Measurements from ENCODE around the gene CPNE5.

Gene CPNE5

DNA sequence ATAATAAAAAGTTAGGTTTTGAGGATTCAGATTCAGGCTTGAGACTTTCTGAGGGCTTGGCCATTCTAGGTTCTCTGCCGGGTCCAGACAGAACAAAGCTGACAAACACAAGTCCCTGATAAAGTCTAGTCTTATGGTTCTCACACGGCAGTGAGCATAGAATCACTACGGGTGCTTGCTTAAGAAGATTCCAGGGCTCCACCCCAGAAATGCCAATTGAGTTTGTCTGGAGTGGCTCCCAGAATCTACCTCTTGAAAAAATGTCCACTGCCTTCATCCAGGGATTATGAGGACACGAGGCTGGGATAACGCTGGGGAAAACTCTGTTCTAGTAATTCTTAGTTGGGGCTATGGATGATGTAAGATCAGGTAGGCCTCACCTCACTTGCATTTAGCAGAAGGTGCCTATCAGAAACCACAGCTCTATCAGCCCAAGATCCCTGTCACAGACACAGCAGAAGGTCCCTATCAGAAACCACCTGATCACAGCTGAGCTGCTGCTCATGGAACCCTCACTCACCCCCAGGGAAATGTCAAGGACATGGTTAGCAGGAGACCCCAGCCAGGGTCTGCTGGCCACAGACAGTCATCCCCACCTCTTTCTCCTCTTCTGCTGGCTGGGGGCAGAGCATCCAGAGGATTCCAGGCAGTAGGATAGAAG is 89.3 kb downstream of the CPNE5 start:
- TF ChIP-seq FOXM1 (IDR thresholded peaks at IDR 0.05; ENCODE audit: borderline replicate concordance, low read depth): no peak
- no peak for TF ChIP-seq ZBTB7A (IDR thresholded peaks at IDR 0.05; ENCODE audit: low read depth)
- TF ChIP-seq, protein P1, sequence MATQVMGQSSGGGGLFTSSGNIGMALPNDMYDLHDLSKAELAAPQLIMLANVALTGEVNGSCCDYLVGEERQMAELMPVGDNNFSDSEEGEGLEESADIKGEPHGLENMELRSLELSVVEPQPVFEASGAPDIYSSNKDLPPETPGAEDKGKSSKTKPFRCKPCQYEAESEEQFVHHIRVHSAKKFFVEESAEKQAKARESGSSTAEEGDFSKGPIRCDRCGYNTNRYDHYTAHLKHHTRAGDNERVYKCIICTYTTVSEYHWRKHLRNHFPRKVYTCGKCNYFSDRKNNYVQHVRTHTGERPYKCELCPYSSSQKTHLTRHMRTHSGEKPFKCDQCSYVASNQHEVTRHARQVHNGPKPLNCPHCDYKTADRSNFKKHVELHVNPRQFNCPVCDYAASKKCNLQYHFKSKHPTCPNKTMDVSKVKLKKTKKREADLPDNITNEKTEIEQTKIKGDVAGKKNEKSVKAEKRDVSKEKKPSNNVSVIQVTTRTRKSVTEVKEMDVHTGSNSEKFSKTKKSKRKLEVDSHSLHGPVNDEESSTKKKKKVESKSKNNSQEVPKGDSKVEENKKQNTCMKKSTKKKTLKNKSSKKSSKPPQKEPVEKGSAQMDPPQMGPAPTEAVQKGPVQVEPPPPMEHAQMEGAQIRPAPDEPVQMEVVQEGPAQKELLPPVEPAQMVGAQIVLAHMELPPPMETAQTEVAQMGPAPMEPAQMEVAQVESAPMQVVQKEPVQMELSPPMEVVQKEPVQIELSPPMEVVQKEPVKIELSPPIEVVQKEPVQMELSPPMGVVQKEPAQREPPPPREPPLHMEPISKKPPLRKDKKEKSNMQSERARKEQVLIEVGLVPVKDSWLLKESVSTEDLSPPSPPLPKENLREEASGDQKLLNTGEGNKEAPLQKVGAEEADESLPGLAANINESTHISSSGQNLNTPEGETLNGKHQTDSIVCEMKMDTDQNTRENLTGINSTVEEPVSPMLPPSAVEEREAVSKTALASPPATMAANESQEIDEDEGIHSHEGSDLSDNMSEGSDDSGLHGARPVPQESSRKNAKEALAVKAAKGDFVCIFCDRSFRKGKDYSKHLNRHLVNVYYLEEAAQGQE (IDR thresholded peaks at IDR 0.05; ENCODE audit: low read depth): no peak
- TF ChIP-seq RAD21 (IDR thresholded peaks at IDR 0.05; ENCODE audit: low read depth): no peak
- no peak for TF ChIP-seq TAF1 (IDR thresholded peaks at IDR 0.05; ENCODE audit: low read depth)
- TF ChIP-seq USF1 (IDR thresholded peaks at IDR 0.05): no peak
- TF ChIP-seq EGR1 (IDR thresholded peaks at IDR 0.05): no peak
- no peak for TF ChIP-seq MAX (IDR thresholded peaks at IDR 0.05)
- TF ChIP-seq EP300 (IDR thresholded peaks at IDR 0.05; ENCODE audit: borderline replicate concordance): no peak
- no peak for TF ChIP-seq NFIC (IDR thresholded peaks at IDR 0.05)
- TF ChIP-seq CREB1 (IDR thresholded peaks at IDR 0.05; ENCODE audit: low read depth): no peak
- no peak for TF ChIP-seq YY1 (IDR thresholded peaks at IDR 0.05; ENCODE audit: low read depth)
- no peak for TF ChIP-seq TEAD4 (IDR thresholded peaks at IDR 0.05)
- no peak for TF ChIP-seq TCF12 (IDR thresholded peaks at IDR 0.05; ENCODE audit: low read depth)
- TF ChIP-seq CEBPB (IDR thresholded peaks at IDR 0.05): no peak

- TF ChIP-seq FOXM1 (IDR thresholded peaks at IDR 0.05; ENCODE audit: borderline replicate concordance, low read depth) (no peak), USF1 (IDR thresholded peaks at IDR 0.05) (no peak), MAX (IDR thresholded peaks at IDR 0.05) (no peak), TEAD4 (IDR thresholded peaks at IDR 0.05) (no peak), ZBTB7A (IDR thresholded peaks at IDR 0.05; ENCODE audit: low read depth) (no peak), EGR1 (IDR thresholded peaks at IDR 0.05) (no peak), TCF12 (IDR thresholded peaks at IDR 0.05; ENCODE audit: low read depth) (no peak), RAD21 (IDR thresholded peaks at IDR 0.05; ENCODE audit: low read depth) (no peak), EP300 (IDR thresholded peaks at IDR 0.05; ENCODE audit: borderline replicate concordance) (no peak), CEBPB (IDR thresholded peaks at IDR 0.05) (no peak), NFIC (IDR thresholded peaks at IDR 0.05) (no peak), TAF1 (IDR thresholded peaks at IDR 0.05; ENCODE audit: low read depth) (no peak), YY1 (IDR thresholded peaks at IDR 0.05; ENCODE audit: low read depth) (no peak)
- TF ChIP-seq, protein P1 (IDR thresholded peaks at IDR 0.05; ENCODE audit: low read depth): no peak
Observed at GRCh38 chr6:36746251-36746650, 93.0 kb downstream of the CPNE5 start.

- TF ChIP-seq TEAD4 (IDR thresholded peaks at IDR 0.05) (no peak), USF1 (IDR thresholded peaks at IDR 0.05) (no peak), TAF1 (IDR thresholded peaks at IDR 0.05; ENCODE audit: low read depth) (no peak), RAD21 (IDR thresholded peaks at IDR 0.05; ENCODE audit: low read depth) (no peak), ZBTB7A (IDR thresholded peaks at IDR 0.05; ENCODE audit: low read depth) (no peak), CEBPB (IDR thresholded peaks at IDR 0.05) (no peak), FOXM1 (IDR thresholded peaks at IDR 0.05; ENCODE audit: borderline replicate concordance, low read depth) (no peak), YY1 (IDR thresholded peaks at IDR 0.05; ENCODE audit: low read depth) (no peak), MAX (IDR thresholded peaks at IDR 0.05) (no peak), EGR1 (IDR thresholded peaks at IDR 0.05) (no peak), NFIC (IDR thresholded peaks at IDR 0.05) (no peak), TCF12 (IDR thresholded peaks at IDR 0.05; ENCODE audit: low read depth) (no peak), CREB1 (IDR thresholded peaks at IDR 0.05; ENCODE audit: low read depth) (no peak), EP300 (IDR thresholded peaks at IDR 0.05; ENCODE audit: borderline replicate concordance) (no peak)
- TF ChIP-seq, protein P1 (IDR thresholded peaks at IDR 0.05; ENCODE audit: low read depth): no peak
Observed at GRCh38 chr6:36745836-36746235, 93.4 kb downstream of the CPNE5 start.
